Measurements from ENCODE around the gene TNNI3. TPM values are rescaled to one million over a fixed set of nuclear protein-coding genes. Genes with fewer than 3 reads are reported as not detected.
"Not testable (repeated sequence)": the region's sequence is repeated elsewhere in the genome, so short reads cannot be mapped to it uniquely, and the experiment has no call there.

Gene TNNI3
- polyA plus RNA-seq, 4 donors = 3.3 to 6.6 (median 4.4) TPM

- DNase-seq (ENCODE audit: low read depth in 4 of 4, low spot score in 2 of 4) = no peak
Measured at GRCh38 chr19:55173714-55174409, 16.3 kb upstream of the TNNI3 start.

GRCh38 chr19:55173186-55173713, 15.7 kb upstream of the TNNI3 start:
- no peak for DNase-seq (ENCODE audit: low read depth in 4 of 4, low spot score in 2 of 4)

DNA sequence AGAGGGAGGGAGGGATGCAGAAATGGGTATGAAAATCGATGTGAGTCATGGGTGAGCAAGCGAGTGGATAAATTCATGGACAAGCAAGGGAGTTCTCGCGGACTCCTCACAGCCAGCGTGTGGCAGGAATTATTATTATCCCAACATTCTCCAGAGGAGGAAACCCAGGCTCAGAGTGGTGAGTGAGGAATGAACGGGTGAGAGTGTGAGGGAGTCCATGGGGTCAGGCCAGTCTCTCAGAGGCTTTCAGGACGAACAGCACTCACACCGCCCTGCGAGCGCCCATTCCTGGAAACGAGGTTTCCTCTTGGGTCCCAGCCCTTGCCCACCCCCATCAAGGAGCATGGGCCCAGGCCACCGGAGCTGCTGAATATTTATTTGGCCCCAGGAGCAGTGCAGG, 15.2 kb upstream of the TNNI3 start:
- DNase-seq (ENCODE audit: low read depth in 4 of 4, low spot score in 2 of 4) = no peak

- not testable (repeated sequence) for DNase-seq (ENCODE audit: low read depth in 4 of 4, low spot score in 2 of 4)
Measured at GRCh38 chr19:55172318-55172717, 14.8 kb upstream of the TNNI3 start.

- DNase-seq (ENCODE audit: low read depth in 4 of 4, low spot score in 2 of 4) = no peak
Measured at GRCh38 chr19:55171440-55171839, 13.9 kb upstream of the TNNI3 start.

GRCh38 chr19:55169136-55169535, 11.6 kb upstream of the TNNI3 start:
- no peak for DNase-seq (ENCODE audit: low read depth in 4 of 4, low spot score in 2 of 4)

DNA sequence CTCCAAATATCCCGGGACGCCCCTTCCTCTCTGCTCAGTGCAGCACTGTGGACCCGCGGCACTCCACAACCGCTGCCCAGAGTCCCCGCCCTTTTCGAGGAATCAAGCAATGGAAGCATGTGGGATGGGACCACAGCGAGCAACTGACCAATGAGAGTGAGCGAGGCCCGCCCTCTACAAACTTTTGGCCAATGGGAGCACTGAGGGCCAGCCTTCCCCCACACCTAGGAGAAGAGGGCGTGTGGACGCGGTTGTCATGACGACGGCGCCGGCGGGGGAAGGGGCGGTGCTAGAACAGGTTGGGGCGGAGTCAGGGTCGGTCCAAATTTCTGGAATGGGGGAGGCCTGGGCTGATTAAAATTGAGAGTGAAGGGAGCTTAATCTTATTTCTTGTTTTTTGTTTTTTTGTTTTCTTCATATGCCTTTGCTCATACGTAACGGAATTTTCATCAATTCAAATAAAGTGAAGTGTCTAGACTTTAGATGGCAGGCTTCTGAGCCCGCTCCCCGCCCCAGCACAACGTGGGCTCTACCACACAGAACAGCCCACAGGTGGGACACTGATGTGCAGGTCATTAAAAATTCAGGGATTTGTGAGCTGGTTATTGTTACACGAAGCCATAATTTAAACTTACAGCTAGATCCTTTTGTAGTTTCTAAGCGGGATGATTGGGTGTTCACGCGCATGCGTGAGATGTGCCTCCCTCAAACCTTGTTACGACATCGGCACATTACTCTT, 9.2 kb upstream of the TNNI3 start, which contains the start of gene DNAAF3:
Gene DNAAF3 (minus strand): TSS at position 84 of the 739 bp plus-strand sequence. CDS start 200 bp downstream, outside the sequence.
- peak; percentile 82 to 92 (median 86) for DNase-seq (ENCODE audit: low read depth in 4 of 4, low spot score in 2 of 4)

GRCh38 chr19:55165952-55166529, 8.5 kb upstream of the TNNI3 start:
- DNase-seq (ENCODE audit: low read depth in 4 of 4, low spot score in 2 of 4) = peak in 1 of 4 donors; percentile 47

- DNase-seq (ENCODE audit: low read depth in 4 of 4, low spot score in 2 of 4) = no peak
Measured at GRCh38 chr19:55161571-55162322, 4.2 kb upstream of the TNNI3 start.

DNA sequence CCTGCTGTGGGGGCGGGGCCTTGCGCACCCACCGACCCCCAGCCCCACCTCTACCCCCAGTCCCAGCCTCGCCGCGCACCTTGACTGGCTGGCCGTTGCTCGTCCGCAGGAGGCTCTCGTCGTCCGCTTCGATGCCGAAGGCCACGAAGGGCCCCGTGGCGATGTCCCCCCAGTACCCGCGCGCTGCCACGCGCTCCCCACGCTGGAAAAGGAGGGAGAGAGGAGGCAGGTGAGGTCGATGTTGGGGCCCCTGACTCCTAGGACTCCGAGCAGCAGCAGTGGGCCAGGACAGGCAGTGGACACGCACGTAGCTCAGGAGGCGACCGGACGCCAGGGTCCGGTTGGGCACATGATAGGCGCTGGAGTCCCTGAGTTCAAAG, 3.4 kb upstream of the TNNI3 start:
- DNase-seq (ENCODE audit: low read depth in 4 of 4, low spot score in 2 of 4) = no peak

DNA sequence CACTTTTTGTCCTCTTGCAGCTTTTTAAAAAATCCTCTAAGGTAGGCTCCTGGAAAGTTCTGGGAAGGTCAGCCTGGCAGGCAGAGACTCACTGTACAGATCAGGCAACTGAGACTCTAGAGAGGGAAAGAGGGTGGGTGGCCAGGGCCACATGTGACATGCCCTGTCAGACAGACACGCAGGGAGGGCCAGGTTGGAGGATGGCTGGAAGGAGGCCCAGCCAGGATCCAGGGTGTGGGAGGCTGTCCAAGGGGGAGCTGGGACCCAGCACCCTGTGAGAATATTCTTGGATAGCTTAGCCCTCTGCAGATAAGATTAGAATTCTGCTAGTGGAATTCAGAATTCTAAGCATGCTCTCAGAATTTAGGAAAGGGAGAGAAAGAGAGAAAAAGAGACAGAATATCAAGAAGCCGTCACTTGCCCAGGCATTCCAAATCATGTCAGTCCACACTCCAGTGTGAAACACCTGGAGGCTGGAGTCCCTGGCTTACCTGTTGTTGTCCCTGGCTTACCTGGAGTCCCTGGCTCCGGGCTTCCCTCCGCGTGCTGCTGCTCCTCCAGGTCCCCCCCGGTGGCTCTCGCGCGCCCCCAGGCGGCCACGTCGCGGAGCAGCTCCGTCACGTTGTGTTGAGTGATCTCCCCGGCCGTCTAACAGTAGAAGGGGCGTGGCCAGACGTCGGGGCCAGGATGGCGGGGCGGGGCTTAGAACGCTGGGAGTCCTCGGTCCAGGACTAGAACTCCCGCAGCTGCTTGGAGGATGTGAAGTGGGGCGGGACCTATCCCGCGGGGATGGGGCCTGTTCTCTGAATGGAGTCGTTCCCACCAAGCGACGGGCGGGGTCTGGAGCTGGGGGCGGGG, 2.8 kb upstream of the TNNI3 start:
- peak in 1 of 4 donors; percentile 60 for DNase-seq (ENCODE audit: low read depth in 4 of 4, low spot score in 2 of 4)

DNA sequence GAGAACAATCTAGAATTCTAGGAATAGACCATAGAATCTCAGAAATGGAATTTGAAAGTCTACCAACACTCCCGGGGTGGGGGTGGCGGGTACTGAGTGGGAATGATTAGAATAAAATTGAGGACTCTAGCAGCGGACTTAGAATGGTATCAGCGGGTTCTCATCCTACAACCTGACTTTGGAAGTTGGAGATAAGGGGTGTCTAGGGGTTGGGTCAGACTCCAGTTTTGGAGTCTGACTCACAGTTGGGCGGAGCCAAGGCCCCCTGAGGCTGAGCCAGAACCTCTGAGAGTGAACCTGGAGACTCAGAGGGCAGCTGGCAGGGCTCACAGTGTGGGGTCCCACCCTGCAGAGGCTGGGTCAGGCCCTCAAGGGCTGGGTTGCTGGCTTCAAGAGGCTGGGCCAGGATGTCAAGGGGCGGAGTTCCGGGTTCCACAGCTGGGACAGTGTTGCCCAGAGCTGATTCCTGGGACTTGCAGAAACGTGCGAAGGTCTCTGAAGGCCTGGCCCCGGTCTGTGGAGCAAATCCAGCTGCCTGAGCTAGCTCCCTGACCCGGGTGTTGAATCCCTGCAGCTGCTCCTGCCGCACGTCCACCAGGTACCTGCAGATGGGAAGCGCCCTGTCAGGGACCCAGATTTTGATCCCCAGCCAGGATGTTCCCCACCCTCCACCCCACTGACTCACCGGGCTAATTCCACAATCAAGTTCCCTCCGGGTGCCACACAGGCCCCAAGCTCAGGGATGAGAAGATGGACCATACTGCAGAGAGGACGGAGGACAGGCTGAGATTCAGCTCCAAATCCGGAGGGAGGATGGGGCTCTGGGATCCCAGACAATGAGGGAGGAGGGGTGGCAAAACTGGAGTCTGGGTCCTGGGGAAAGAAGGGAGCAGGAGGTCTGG, 1.6 kb upstream of the TNNI3 start:
- DNase-seq (ENCODE audit: low read depth in 4 of 4, low spot score in 2 of 4) = no peak

- DNase-seq (ENCODE audit: low read depth in 4 of 4, low spot score in 2 of 4) = no peak
Measured at GRCh38 chr19:55158423-55158822, 891 bp upstream of the TNNI3 start.

DNA sequence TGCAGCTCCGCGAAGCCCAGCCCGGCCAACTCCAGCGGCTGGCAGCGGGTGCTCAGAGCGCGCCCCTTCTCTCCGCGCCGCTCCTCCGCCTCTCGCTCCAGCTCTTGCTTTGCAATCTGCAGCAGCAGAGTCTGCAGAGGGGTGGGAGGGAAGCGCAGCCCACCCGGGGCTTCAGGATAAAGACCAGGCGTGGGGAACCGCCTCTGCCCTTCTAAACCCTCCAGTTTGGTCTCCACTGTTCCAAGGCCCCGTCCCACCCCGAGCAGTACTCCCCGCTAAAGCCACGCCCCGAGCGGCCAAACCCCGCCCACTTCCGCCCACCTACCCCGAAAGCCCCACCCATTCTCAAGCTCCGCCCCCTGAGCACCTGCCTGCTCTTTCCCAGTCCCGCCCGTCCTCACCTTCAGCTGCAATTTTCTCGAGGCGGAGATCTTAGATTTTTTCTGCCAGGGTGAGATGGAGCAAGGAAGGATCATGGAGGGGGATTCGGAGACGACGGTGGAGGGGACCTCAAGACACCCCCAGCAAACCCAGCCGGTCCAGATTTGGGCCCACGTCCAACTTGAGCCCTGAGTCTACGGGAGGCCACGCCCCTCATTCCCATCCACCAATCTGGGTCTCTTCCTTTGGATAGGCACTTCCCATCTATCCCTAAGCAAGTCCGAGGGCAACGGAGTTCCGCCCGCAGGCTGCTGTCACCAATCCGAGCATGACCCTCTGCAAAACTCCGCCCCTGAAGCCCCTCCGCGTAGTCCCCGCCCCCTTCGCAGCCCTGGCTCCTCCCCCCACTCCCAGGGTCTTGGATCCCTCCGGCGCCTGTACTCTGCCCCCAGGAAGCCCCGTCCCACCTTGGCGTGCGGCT, 1.1 kb downstream of the TNNI3 start:
- no peak for DNase-seq (ENCODE audit: low read depth in 4 of 4, low spot score in 2 of 4)

- not testable (repeated sequence) for DNase-seq (ENCODE audit: low read depth in 4 of 4, low spot score in 2 of 4)
Measured at GRCh38 chr19:55155784-55156183, 1.7 kb downstream of the TNNI3 start.

DNA sequence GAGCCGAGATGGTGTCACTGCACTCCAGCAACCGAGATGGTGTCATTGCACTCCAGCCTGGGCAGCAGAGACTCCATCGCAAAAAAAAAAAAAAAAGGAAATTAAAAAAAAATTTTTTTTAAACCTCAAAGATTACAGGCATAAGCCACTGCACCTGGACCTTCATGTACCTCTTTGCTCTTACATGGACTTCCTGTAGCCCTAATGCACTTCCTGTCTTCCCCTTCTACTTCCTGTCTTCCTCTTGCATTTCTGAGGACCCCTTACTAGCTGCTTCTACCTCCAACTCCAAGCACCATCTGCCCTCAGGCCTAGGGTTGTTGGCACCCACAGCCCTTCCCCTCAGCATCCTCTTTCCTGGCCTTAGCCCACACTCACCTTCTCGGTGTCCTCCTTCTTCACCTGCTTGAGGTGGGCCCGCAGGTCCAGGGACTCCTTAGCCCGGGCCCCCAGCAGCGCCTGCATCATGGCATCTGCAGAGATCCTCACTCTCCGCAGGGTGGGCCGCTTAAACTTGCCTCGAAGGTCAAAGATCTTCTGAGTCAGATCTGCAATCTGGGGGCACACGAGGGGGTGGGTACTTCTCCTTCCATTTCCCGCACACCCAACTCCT, 3.8 kb downstream of the TNNI3 start:
- no peak for DNase-seq (ENCODE audit: low read depth in 4 of 4, low spot score in 2 of 4)

- DNase-seq (ENCODE audit: low read depth in 4 of 4, low spot score in 2 of 4) = no peak
Measured at GRCh38 chr19:55152017-55152416, 5.5 kb downstream of the TNNI3 start.

All from left renal cortex interstitium (tissue), 4 donors.